T-helper 22 cell (primary cell): Measurements from ENCODE around the gene SIRT6.
"Not testable (repeated sequence)": the region's sequence is repeated elsewhere in the genome, so short reads cannot be mapped to it uniquely, and the experiment has no call there.

Experiments used
- DNase-seq: peaks from one replicate; pipeline ENCODE4 v3.0.0-alpha.2; 2020; ENCODE audit warnings: low read depth

The SIRT6 gene

GRCh38 chr19:4135386-4135785 lies 47.0 kb downstream of the SIRT6 start:
- DNase-seq, result not testable (repeated sequence)

GRCh38 chr19:4134351-4134750 lies 48.0 kb downstream of the SIRT6 start:
- DNase-seq, result no peak

- DNase-seq, result no peak
These were observed 51.5 kb downstream of the SIRT6 start for GRCh38 chr19:4130744-4131438.

- DNase-seq, result not testable (repeated sequence)
These were observed 53.3 kb downstream of the SIRT6 start for GRCh38 chr19:4129050-4129449.

- DNase-seq, result not testable (repeated sequence)
These were observed 55.0 kb downstream of the SIRT6 start for GRCh38 chr19:4127322-4127721.

- no peak for DNase-seq
These were observed 57.7 kb downstream of the SIRT6 start for GRCh38 chr19:4124638-4125037.
